Endothelial cell of umbilical vein (primary cell): ENCODE results near the gene HLA-DPB1. TPM values are rescaled to one million over a fixed set of nuclear protein-coding genes. Genes with fewer than 3 reads are reported as not detected.
A peak's percentile ranks its signal among the peaks of the same experiment; 100 is the strongest.

Experiments
- BruUV-seq: library from RNA; stranded (reverse); fragments of 400-500 nt; replicated peaks from 2 replicates; lab custom pipeline; 2021; lab: Mats Ljungman, UMichigan
- CTCF ChIA-PET: fragments of 300-600, 350-600 bp; sonication (Branson Sonifier 250); formaldehyde crosslinking; loops from one replicate; lab custom pipeline; 2021; ENCODE audit warnings: antibody characterized with exemption, inconsistent platforms; lab: Charles Lee
- POLR2A ChIA-PET: fragments of 300-600, 350-600 bp; sonication (Branson Sonifier 250); formaldehyde crosslinking; loops from one replicate; lab custom pipeline; 2021; ENCODE audit warnings: antibody characterized with exemption, inconsistent platforms; lab: Charles Lee
- DNase-seq: peaks from one replicate; pipeline ENCODE4 v3.0.0-alpha.2; 2011; ENCODE audit warnings: low read depth, low spot score
- FAIRE-seq: peaks from 2 replicates; lab custom pipeline; 2011; peaks lifted over from hg19 to GRCh38; lab: Jason Lieb, UNC
- H2AFZ ChIP-seq: 2 replicates; pipeline ENCODE4 v1.6.0; 2012; ENCODE audit warnings: low read depth, low read length, control low read depth, inconsistent platforms
- H3K27ac ChIP-seq: 2 replicates; pipeline ENCODE4 v1.5.1; 2011; ENCODE audit warnings: low read depth, mild to moderate bottlenecking, control low read depth, low read length, moderate library complexity; ENCODE audit not compliant: insufficient read depth
- H3K27me3 ChIP-seq, 2 experiments: 2 replicates each; pipeline versions ENCODE4 v1.6.0 to v1.6.1; 2011; ENCODE audit warnings: low read length in 2 of 2, mixed read lengths in 1 of 2; ENCODE audit not compliant: control insufficient read depth in 2 of 2, insufficient read depth in 2 of 2
- H3K36me3 ChIP-seq, 2 experiments: 2 replicates in 1 of 2; 3 replicates in 1 of 2; pipeline ENCODE4 v1.5.1; 2011; ENCODE audit warnings: low read length in 2 of 2, mild to moderate bottlenecking in 1 of 2, moderate library complexity in 1 of 2; ENCODE audit not compliant: control insufficient read depth in 2 of 2, insufficient read depth in 2 of 2; ENCODE audit errors: extremely low read depth in 1 of 2
- H3K4me1 ChIP-seq: 3 replicates; pipeline ENCODE4 v1.5.1; 2011; ENCODE audit warnings: mild to moderate bottlenecking, low read length; ENCODE audit not compliant: control insufficient read depth, insufficient read depth; ENCODE audit errors: extremely low read depth
- H3K4me2 ChIP-seq: 2 replicates; pipeline ENCODE4 v1.6.1; 2011; ENCODE audit warnings: low read length, control low read depth, mixed read lengths; ENCODE audit not compliant: insufficient read depth
- H3K4me3 ChIP-seq, 3 experiments: fragments of 200-600 bp in 1 of 3; sonication (generic), shearing (Covaris generic) in 1 of 3; replicated peaks in 1 of 3; 2 replicates each; pipeline ENCODE4 v1.5.1; 2011 to 2016; ENCODE audit warnings: control low read depth in 3 of 3, low read length in 3 of 3, mild to moderate bottlenecking in 2 of 3, inconsistent platforms in 1 of 3, low read depth in 1 of 3, moderate library complexity in 1 of 3; ENCODE audit not compliant: insufficient read depth in 1 of 3
- H3K79me2 ChIP-seq: 2 replicates; pipeline ENCODE4 v1.6.0; 2012; ENCODE audit warnings: low read length, inconsistent platforms; ENCODE audit not compliant: control insufficient read depth, insufficient read depth
- H3K9ac ChIP-seq: replicated peaks from 2 replicates; pipeline ENCODE3; 2011; ENCODE audit warnings: low read length, control low read depth; ENCODE audit not compliant: insufficient read depth; ENCODE audit errors: extremely low read depth
- H3K9me1 ChIP-seq: replicated peaks from 3 replicates; pipeline ENCODE4 v1.6.0; 2011; ENCODE audit warnings: mild to moderate bottlenecking, low read length; ENCODE audit not compliant: control insufficient read depth, insufficient read depth; ENCODE audit errors: extremely low read depth
- H3K9me3 ChIP-seq: replicated peaks from 2 replicates; pipeline ENCODE4 v1.5.1; 2012; ENCODE audit warnings: low read length, inconsistent platforms; ENCODE audit not compliant: control insufficient read depth, insufficient read depth
- H4K20me1 ChIP-seq: replicated peaks from 2 replicates; pipeline ENCODE3; 2011; ENCODE audit warnings: mild to moderate bottlenecking, low read length; ENCODE audit not compliant: control insufficient read depth, insufficient read depth; ENCODE audit errors: extremely low read depth
- CTCF ChIP-seq, 2 donors: IDR thresholded peaks; 1 replicate in 1 of 2; 2 replicates in 1 of 2; pipeline ENCODE4 v1.5.1; 2011; ENCODE audit warnings: low read length in 2 of 2, mild to moderate bottlenecking in 2 of 2, moderate library complexity in 2 of 2, control low read depth in 1 of 2, inconsistent platforms in 1 of 2, low read depth in 1 of 2; ENCODE audit not compliant: insufficient read depth in 1 of 2; ENCODE audit errors: extremely low read depth in 1 of 2
- EZH2 ChIP-seq: IDR thresholded peaks from 2 replicates; pipeline ENCODE4 v1.6.1; 2012; ENCODE audit warnings: borderline replicate concordance, low read depth, mild to moderate bottlenecking, moderate library complexity, low read length, inconsistent platforms; ENCODE audit not compliant: severe bottlenecking
- GATA2 ChIP-seq: IDR thresholded peaks from 2 replicates; pipeline ENCODE4 v1.7.0; 2011; ENCODE audit warnings: low read depth, mild to moderate bottlenecking, moderate library complexity, mixed read lengths, low read length; ENCODE audit not compliant: insufficient read length, insufficient read depth
- MYC ChIP-seq: IDR thresholded peaks from one replicate; pipeline ENCODE4 v1.6.1; 2011; ENCODE audit warnings: mild to moderate bottlenecking, low read depth, low read length
- POLR2AphosphoS5 ChIP-seq: IDR thresholded peaks from 2 replicates; pipeline ENCODE4 v1.6.1; 2012; ENCODE audit warnings: low read depth, mild to moderate bottlenecking, control low read depth, low read length, moderate library complexity; ENCODE audit not compliant: insufficient read depth
- dilution Hi-C: fragments of 300-500 bp; cut with MboI; formaldehyde crosslinking; loops from one replicate; pipeline ENCODE4 v1.15.0; 2019; ENCODE audit warnings: low sequenced_read_pairs; ENCODE audit not compliant: extremely low pct_ligation_motif_present
- intact Hi-C: fragments of 100-400 bp; cut with micrococcal nuclease; formaldehyde crosslinking; loops from one replicate; pipeline ENCODE4 v1.10.0; 2022
- polyA plus RNA-seq, 4 experiments: library from polyadenylated mRNA; depleted of rRNA in 3 of 4; stranded (reverse) in 3 of 4; unstranded in 1 of 4; fragments of >200 nt; gene quantifications; 2 replicates each; pipeline versions ENCODE4 v1.2.1 to v1.2.3, GENCODE V29; 2011 to 2012; ENCODE audit warnings: missing spikeins in 1 of 4
- total RNA-seq: library from RNA; stranded (reverse); gene quantifications from 2 replicates; pipeline ENCODE4 v1.2.3, GENCODE V29; 2021

Gene HLA-DPB1
- total and polyA plus RNA-seq, 2 donors (not counting 3 experiments of a cell fraction or from before 2014, with no cell fraction given), result 2.3 to 38.0 TPM

- BruUV-seq, result no TSS peak
- POLR2A ChIA-PET, result interaction anchor here (1.3 to 1.4 kb wide), 2 partner anchors 62 to 108 kb away, joined by 3 read pairs; no protein-coding TSS in a partner anchor
- H3K27ac ChIP-seq, result no peak overlapping the region
Observed at GRCh38 chr6:33080127-33081089, 4.6 kb downstream of the HLA-DPB1 start.

More at GRCh38 chr6:33080127-33081089, 4.6 kb downstream of the HLA-DPB1 start:
- intact Hi-C loops (loop anchor here (2.0 kb wide), 1 partner anchor 66 kb away; no protein-coding TSS in a partner anchor), dilution Hi-C loops (no loop called here)
- Histone ChIP-seq H3K9me1 (no peaks in the 10 kb centered on the region), H3K4me2 (peak overlapping the region; percentile 89), H3K9me3 (no peaks in the 10 kb centered on the region), H3K4me3 (peak overlapping the region; percentile 41 to 76 (median 52)), H3K9ac (peak overlapping the region; percentile 62), H4K20me1 (no peaks in the 10 kb centered on the region), H3K36me3 (no peaks in the 10 kb centered on the region), H3K27me3 (no peaks in the 10 kb centered on the region), H3K4me1 (peaks cover 4% of the 10 kb centered on the region), H3K79me2 (no peaks in the 10 kb centered on the region), H2AFZ (peak overlapping the region; percentile 89)
- no peak for TF ChIP-seq CTCF (IDR thresholded peaks at IDR 0.05; ENCODE audit: extremely low read depth in 1 of 2, insufficient read depth in 1 of 2, low read depth in 1 of 2, low read length in 2 of 2)
- TF ChIP-seq MYC, result no peak
- TF ChIP-seq POLR2AphosphoS5, result no peak
- TF ChIP-seq GATA2, result no peak
- peak; percentile 50 for TF ChIP-seq EZH2
- FAIRE-seq (peak; percentile 79), DNase-seq (peak; percentile 72)
- CTCF ChIA-PET, result interaction anchor here (0.6 to 5.3 kb wide), 10 partner anchors 10 to 242 kb away, joined by 3 to 88 read pairs (median 3); partner anchors contain the start of gene TAP2
